NCI-H510A (cell line): ENCODE measurements around the gene CTIF.
"Not testable (repeated sequence)": the region's sequence is repeated elsewhere in the genome, so short reads cannot be mapped to it uniquely, and the experiment has no call there.

Experiments used
- DNase-seq: peaks from one replicate; lab custom pipeline; 2025; lab: John Stamatoyannopoulos, UW

CTIF gene

DNA sequence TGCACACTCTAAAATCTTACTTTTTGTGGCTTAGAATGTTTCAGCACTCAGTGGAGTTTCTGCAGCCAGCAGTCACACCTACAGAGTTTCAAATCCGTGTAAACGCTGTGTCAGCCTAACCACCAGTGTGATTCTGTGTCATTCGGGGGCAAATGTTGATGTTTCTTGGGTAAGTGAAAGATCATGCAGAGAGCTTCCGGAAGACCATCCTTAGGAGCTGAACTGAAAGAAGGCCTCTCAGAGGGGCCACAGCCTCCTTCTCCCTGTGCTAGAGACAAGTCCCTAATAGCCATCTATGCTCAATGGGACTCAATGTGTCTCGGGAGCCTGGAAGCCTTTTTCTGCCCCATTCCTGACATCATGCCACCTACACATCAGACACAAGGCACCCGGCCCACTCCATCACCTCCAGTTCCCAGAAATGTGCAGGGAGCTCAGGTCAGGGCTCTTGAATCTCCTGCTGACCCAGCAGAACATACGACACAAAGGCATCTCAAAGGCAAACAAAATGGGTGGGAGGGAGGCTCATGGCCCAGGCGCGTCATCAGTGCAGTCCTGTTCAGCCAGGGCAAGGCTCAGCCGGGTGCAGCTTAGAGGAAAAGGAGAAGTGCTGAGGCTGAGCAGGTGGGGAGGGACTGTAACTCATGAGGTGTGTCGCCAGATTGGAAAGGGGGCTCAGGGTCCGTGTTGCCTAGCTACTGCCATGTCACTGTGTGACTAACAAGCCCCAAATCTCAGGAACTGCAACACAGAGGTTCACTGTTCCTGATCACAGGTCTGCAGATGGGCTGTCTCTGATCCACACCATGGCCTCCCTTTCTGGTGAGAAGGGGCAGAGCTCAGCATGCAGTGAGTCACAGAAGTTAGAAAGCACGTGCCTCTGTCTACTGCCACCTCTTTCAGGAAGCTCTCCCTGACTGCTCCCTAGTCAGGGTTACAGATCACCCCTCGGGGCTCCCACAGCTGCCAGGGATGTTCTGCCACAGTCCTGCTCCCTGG is 329.9 kb downstream of the CTIF start:
- DNase-seq, result no peak

DNA sequence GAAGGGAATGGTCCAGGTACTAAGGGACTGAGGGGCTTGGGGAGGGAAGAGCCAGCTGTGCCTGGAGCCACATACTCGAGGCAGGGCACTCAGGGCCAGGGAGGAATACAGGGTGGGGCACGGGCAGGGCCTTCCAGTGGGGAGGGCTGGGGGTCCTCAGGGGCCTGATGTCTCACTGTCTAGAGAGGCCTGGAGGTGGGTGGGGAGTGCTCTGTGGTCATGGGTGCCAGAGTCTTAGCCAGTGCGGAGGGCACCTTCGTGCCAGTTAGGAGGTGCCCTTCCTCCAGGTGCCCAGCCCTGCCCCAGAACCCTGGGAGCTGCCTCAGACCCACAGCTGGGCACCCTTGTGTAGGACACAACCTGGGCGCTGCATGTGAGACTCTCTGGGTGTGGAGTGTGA is 330.8 kb downstream of the CTIF start:
- no peak for DNase-seq

DNA sequence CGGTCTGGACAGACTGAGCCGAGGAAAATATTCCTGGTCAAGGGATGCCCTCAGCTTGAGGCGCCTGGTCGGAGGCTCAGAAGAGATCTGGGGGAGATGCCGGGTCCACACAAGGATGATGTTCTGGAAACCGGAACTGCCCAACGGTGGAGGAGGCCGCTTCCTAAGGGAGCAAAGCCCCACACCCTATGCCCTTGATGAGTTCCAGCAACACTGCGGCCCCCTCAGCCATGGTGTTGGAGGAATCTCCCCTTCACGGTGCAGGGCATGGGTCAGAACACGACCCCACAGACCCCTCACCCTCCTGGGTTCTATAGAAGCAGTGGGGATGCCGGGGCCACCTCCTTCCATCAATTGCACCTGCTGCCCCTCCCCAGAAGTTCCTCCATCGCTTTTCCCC is 332.1 kb downstream of the CTIF start:
- not testable (repeated sequence) for DNase-seq

DNA sequence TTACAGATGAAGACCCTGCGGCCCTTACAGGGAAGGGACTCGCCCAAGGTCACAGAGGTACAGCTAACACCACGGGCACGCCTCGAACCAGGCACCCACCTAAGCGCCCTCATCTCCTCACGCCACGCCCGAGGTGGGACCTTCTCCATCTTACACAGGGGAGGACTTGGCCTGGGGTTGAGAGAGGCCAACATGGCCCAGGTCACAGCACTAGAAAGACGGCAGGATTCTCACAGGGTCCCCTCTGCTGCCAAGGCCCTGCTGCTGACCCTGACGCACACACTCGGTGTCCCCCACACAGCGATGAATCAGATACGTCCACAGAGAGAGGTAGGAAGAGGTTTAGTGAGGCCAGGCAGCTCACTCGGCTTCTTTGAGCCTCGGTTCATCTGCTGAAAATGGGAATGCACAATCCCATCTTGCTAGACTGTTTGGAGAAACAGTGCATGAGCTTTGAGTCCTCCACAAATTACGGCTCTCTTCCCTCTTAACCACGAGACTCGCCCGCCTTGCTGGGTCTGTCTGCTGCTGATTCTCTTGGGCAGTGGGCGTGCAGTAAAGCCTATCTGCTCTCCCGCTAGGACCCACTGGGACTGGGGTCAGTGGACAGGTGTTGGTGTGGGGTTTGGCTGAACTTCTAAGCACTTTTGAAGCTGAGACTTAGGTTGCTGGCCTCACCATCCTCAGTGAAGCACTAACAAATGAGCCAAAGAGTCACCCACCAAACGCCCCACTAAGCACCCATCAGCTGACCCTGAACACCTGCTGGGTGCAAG is 332.7 kb downstream of the CTIF start:
- DNase-seq, result no peak

DNA sequence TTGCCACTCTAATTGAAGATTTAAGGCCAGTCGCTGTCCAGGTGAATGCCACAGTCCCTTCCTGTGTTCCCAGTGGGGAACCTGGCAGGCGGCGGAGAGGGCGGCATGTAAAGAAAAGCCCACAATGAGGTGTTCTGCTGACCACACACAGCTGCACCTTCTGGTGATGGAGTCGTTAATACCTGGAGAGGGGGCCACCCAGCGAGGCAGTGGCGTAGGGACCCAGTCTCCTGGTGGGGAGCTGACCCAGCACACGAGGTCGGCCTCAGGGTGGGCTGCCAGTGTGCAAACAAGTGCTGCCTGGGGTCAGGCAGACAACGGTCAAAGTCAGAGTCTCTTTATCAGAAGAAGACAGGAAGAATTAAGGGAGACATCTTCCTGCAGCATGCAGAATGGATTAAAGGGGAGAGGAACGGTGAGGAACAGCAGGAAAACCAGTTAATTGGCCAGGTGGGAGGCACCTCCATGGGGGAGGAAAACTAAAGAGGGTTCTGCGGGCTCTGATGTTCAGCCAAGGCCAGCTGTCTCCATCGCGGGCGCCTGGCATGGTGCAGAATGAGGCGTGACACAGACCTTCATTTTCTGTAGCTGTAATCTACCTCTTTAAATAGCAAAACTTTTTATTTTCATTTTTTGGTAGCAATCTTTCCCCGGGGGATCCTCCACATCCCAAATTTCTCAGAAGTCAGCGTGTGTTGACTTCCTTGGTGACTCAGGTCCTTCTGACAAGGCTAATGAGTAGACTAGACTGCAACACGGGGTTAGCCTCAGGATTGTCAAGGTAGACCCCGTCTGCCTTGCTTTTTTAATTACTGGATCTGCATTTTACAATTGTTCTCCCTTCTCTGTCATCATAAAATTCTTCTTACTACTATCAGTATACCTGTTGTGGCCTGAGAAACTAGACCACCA is 333.7 kb downstream of the CTIF start:
- DNase-seq, result no peak

DNA sequence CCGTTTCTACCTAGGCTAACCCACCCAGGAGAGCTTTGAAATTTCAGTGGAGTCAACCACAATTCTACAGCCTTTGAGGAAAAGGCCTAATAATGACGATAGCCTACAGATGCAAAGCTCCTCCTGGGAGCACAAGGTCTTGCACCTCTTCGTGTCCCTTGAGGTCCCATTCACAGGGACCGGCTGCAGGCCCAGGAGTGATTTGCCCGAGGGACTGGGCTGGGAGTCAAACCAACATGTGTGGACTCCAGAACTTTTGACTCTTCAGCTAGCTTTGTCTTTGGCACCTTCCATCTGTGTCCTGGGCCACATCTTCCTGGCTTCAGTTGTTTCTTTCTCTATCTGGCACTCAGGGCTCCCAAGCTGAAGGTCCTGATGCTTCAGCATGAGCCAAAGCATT is 335.4 kb downstream of the CTIF start:
- no peak for DNase-seq

DNA sequence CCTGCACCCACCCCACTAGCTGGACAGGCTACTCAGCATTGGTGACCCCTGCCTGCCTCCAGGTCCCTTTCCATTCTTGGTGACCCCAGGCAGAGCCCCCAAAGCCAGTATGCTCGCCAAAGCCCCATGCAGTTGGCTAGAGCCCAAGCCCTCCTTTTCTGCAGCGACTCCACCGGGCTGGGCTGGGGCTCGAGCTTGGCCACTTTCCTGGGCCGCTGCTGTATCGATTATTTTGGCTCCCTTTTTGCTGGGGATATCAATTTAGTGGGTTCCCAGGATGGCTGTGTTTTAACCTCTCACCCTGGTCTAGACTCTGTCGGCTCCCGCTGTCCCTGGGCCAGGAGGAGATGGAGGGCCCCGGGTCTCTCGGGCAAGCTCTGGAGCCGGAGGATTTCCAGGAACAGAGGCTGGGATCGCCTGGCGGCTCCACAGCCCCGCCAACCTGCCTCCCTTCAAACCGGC is 335.9 kb downstream of the CTIF start:
- DNase-seq, result no peak

DNA sequence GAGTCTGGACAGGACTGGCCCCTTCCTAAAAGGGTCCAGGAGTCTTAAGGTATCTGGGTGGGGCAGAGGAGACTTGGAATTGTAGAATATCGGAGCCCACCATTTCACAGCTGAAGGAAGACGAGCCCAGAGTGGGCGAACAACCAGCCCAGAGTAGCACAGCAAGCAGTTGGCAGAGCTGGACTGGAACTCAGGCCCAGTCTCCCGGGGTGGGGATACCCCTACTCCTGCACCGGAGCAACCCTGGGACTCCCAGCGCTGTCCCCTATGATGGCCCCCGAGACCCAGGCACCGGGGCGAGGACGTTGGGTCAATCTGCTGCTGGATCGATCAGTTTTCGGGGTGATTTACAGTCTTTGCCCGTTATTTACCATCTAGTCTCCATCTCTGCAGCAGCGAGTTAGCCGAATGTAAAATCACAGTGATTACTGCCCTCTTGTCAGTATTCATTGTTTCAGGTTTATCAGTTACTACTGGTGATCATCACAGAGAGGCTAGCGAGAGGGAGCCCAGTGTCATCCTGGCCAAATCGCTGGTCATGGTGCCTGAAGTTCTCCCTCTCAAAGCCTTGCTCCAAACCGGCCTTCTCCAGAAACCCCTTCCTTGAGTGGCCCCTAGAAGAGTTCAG is 336.6 kb downstream of the CTIF start:
- no peak for DNase-seq

DNA sequence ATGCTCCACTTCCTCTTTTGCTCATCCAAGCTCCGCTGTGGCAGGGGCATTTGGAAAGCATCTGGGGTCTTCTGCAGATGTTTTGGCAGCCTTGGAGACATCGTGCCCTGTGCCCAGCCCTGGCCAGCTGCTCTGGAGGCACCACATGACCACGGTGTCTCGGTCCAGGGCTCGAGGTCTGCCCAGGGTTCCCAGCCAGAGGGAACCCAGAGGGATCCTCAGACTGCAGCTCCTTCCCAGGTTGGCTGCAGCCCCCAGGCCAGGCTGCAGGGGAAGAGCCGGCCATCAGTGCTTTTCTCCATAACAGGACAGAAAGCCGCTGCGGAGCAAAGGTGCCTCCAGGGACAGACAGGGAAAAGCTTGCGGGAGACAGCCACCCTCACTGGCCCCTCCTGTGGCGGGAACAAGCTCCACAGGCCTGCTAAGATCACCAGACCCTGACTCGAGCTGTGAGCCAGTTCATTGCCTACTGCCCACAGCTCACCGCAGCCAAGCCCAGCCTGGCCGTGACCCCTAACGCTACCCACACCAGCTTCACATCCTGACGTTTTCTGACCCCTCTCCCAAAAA is 337.2 kb downstream of the CTIF start:
- DNase-seq, result no peak

DNA sequence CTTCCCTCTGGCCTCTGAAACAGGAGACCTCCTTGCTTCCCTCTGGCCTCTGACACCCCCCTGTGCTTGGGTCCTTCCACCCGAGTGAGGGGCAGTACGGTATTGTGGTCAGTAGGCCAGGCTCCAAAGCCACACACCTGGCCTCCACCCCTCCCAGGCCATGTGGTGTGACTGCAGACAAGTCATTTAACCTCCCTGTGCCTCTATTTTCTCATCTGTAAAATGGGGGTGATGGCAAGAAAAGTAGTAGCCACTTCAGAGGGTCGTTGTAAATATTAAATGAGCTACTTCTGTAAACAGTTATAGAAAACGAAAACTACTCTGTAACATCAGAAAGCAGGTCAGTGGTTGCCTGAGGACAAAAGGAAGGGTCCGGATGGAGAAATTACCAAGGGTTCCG is 337.8 kb downstream of the CTIF start:
- DNase-seq, result no peak

DNA sequence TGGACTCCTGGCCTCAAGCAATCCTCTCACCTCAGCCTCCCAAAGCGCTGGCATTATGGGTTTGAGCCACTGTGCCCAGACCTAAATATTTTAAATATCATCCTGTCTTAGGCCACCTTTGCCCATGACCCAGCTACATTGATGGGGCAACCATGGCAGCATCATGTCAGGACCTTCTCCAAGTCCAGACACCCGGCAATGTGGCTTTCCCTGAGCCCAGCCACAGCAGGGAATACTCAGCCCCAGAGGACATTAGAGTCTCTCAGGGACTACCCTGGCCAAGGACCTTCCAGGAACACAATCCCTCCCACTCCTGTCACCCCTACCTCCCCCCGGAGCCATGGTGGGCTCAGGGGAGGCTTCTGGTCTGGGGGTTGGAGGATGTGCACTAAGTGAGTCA is 339.1 kb downstream of the CTIF start:
- no peak for DNase-seq

DNA sequence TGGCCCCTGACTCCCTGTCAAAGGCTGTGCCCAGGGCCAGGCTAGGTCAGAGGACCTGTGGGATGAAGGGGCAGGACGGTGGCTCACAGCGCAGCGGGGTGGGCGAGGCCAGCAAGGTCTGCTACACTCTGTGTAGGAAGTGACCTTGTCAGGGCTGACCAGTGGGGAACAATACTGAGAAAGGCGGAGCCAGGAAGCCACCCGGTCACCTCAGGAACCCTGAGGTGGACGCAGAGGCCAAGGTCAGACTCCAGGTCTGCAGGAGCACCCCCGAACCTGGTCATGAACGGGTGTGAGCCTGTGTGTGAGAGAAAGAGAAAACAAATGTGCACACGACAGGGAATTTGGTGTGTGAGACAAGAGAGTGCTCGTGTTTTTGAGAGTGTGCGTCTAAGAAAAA is 339.6 kb downstream of the CTIF start:
- no peak for DNase-seq

DNA sequence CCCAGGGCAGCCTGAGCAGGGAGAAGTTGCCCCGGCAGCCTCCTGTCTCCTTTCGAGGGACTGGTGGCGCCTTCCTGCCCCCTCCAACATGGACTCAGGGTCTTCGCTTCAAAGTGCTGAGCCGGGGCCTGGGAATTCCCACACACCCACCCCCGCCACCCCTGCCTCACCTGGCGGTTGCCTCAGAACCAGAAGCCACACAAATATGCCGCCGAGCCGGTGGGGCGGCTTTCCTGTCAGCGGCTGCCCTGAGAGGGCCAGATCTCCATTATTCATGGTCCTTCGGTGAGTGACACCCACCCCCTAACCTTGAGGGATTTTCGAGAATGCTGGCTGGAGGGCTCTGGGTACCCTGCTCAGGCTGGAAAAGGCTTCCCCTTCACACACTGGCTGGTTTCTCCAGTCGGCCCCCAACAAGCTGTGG is 340.2 kb downstream of the CTIF start:
- DNase-seq, result no peak

DNA sequence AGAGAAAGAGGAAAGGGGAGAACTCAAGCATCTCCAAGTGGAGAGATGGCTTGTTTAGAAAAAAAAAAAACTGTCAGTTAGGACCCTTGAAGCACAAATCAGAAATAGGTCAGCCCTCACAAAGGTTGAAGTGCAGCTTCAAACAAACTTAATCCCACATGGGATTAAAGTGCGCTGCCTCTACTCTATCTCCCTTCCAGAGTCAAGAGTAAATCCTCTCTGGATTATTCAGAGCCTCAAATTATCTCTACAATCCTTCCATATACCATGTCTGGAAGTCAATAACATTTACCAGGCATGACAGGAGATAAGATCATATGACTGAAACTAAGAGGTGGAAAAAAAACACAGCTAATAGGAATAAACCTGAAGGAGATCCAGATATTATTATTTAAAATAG is 342.1 kb downstream of the CTIF start:
- DNase-seq, result no peak

DNA sequence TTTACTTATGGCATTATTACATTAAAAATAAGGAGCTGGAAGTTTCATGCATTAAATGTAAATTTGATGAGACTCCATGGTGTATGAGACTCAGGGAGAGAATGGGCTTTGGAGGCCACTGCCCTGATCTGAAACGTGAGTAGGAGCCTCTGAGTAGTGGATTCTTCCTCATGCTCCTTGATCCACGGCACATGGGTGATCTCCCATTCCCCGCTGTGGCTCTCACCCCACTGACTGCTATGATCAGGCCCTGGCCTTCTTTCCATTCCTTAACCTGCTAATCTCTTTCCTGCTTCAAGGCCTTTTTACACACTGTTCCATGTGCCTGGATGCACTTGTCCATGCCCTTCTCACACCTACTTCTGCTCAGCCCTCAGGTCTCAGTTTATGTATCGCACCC is 343.5 kb downstream of the CTIF start:
- no peak for DNase-seq

DNA sequence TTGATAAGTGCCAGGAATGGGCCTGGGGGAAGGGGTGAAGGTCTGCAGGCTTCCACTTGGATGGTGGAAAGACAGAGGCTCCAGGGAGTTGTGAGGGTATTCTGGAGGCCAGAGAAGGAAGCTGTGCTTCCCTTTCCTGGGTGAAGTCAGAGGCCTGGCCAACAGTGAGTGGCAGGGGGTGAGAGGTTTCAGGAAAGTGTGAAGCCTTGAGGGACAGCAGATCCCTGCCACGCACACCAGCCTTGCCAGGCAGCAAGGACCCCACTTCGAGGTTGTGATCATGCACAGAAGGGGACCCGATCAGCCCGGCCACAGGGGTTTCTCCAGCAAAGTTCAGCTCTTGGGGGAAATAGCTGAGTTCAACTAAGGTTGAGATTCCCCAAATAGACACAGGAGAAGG is 345.5 kb downstream of the CTIF start:
- DNase-seq, result no peak

DNA sequence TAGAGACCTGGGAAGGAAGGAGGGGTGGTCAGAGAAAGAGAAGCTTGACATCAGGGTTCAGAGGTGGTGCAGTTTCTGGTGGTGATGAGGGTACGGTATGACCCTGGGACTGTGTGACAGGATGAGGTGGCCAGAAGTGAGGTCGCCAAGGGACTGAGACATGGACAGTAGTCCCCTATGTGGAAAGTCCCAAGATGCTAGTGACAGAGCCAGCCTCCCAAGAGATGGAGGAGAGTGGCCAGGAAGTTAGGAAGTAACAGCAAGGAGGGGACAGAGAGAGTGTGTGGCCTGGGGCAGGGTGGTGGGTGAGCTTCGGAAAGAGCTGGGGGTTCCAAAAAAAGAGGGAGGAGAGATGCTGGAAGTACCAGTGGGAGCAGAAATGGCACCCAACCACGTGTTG is 345.9 kb downstream of the CTIF start:
- no peak for DNase-seq

DNA sequence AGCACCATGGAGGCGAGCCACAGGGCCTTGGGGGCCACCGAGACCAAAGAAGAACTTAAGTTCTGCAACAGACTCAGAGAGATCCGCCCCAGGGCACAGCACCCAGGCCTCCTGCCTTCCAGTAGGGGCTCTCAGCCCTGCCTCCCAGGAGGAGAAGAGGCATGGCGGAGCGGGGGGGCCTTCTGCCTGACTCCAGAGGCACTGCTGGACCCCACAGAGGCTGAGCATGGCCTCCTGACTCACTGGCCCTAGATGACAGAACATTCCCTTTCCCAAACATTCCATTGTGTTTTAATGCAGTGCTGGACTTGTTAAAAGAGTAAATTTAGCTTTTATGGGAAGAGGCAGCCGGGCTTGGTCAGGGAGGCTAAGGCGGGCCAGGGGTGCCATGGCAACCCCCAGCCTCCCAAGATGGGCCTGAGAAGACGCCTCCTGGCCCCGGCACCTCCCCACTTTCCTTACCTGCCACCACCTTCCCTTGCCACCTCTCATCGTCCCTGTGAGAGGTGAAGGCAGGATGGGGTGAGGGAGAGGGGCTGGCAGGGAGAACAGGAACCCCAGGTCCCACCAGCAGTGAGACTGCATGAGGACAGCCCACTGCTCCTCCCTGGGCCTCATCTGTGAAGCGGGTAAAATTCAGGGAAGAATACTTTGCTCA is 346.6 kb downstream of the CTIF start:
- no peak for DNase-seq

DNA sequence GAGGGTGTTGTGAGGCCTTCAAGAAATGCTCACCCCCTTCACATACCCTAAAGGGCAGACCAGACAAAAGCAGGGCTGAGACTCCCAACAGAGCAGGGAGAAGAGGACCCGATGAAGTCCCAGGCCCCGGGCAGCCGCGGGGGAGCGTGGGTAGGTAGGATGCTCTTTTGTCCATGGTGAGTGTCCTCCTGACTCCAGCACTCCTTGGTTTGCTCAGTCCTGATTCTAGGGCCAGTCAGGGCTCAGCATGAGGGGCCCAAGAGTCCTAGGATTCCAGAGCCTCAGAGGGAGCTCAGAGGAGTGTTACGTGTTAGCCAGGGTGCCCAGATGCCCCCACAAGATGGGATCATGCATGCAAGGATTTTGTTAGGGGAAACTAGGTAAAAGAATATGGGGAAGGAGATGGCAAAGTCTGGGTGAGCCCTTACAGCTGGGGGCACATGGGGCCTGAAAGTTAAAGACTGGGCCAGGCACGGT is 347.1 kb downstream of the CTIF start:
- DNase-seq, result no peak

DNA sequence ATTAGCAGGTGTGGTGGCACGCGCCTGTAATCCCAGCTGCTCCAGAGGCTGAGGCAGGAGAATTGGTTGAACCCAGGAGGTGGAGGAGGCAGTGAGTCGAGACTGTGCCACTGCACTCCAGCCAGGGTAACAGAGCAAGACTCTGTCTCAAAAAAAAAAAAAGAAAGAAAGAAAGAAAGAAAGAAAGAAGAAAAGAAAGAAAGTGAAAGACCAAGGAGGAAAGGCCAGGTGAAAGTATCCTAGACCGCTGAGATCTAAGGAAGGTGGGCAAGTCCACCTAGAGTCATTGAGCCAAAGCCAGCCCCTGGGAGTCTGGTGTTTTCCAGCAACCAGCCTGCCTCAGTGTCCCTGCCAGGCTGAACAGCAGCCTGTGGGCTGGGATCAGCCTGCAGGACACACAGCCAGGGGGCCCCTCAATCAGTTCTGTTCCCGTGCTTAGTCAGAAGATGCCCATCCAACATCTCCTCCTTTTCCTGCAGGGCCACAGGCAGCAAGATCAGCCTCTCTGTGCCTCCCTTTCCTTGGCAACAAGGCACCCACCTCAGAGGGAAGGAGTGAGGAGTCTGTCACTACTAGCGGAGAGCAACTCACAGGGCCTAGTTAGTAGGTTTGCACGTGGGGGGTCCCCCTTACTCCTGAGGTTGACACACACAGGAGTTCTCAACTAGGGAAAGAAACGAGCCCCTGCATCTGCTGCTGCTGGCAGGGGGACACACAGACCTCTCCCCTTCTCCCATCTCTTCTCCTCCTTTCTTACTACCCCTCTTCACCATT is 347.9 kb downstream of the CTIF start:
- no peak for DNase-seq
